K562 (cell line): Measurements from ENCODE around the gene FMNL2. TPM values are rescaled to one million over a fixed set of nuclear protein-coding genes. Genes with fewer than 3 reads are reported as not detected.

Source experiments
- ATAC-seq: fragments of 200-7000 bp; cut with Tn5 transposase; 3 replicates; pipeline ENCODE4 v1.9.1; 2020; ENCODE audit warnings: moderate library complexity
- BruUV-seq: library from RNA; stranded (reverse); fragments of 400-500 nt; replicated peaks from 2 replicates; lab custom pipeline; 2021; lab: Mats Ljungman, UMichigan
- CTCF ChIA-PET: fragments of 300-600 bp; formaldehyde crosslinking; extraction: SDS; loops from one replicate; lab custom pipeline; 2021; ENCODE audit warnings: low intra/inter-chr PET ratio; lab: Yijun Ruan, JAX
- POLR2A ChIA-PET: fragments of 300-600, 350-650 bp; sonication (Branson Sonifier 250); formaldehyde crosslinking; extraction: SDS; loops from one replicate; lab custom pipeline; 2021; ENCODE audit warnings: antibody characterized with exemption, inconsistent platforms; lab: Yijun Ruan, JAX
- DNase-seq, 4 experiments: peaks; one replicate each; pipeline versions ENCODE4 v3.0.0 to v3.0.0-alpha.2; 2011 to 2018; ENCODE audit warnings: low spot score in 3 of 4, mixed read lengths in 3 of 4; ENCODE audit errors: extremely low read depth in 1 of 4
- FAIRE-seq: peaks from 2 replicates; lab custom pipeline; 2011; peaks lifted over from hg19 to GRCh38; lab: Jason Lieb, UNC
- H2AFZ ChIP-seq: 2 replicates; pipeline ENCODE4 v1.6.0; 2011; ENCODE audit warnings: low read depth, low read length, control low read depth, inconsistent platforms
- H3K27ac ChIP-seq: fragments of 200-600 bp; 3 replicates; pipeline ENCODE4 v1.8.0; 2011; ENCODE audit warnings: low read depth, mild to moderate bottlenecking, control low read depth, inconsistent platforms, low read length, moderate library complexity, mixed read lengths; ENCODE audit errors: extremely low read depth
- H3K27me3 ChIP-seq, 2 experiments: fragments of 300-600 bp in 1 of 2; 2 replicates in 1 of 2; 3 replicates in 1 of 2; pipeline versions ENCODE4 v1.6.0 to v1.8.0; 2011; ENCODE audit warnings: inconsistent platforms in 2 of 2, low read length in 2 of 2, mild to moderate bottlenecking in 1 of 2, mixed read lengths in 1 of 2, moderate library complexity in 1 of 2; ENCODE audit not compliant: control insufficient read depth in 2 of 2, insufficient read depth in 2 of 2
- H3K36me3 ChIP-seq: fragments of 300-600 bp; 3 replicates; pipeline ENCODE4 v1.8.0; 2011; ENCODE audit warnings: mild to moderate bottlenecking, low read length, inconsistent platforms; ENCODE audit not compliant: control insufficient read depth, insufficient read depth
- H3K4me1 ChIP-seq, 2 experiments: fragments of 200-600 bp in 1 of 2; replicated peaks in 1 of 2; 2 replicates in 1 of 2; 3 replicates in 1 of 2; pipeline versions ENCODE4 v1.5.1 to v1.8.0; 2011; ENCODE audit warnings: inconsistent platforms in 2 of 2, low read length in 2 of 2, mild to moderate bottlenecking in 1 of 2, mixed read lengths in 1 of 2, moderate library complexity in 1 of 2; ENCODE audit not compliant: control insufficient read depth in 2 of 2, insufficient read depth in 2 of 2
- H3K4me2 ChIP-seq: 2 replicates; pipeline ENCODE4 v1.6.1; 2011; ENCODE audit warnings: low read length, control low read depth, inconsistent platforms, mixed read lengths; ENCODE audit not compliant: insufficient read depth
- H3K4me3 ChIP-seq: fragments of 200-600 bp; sonication (generic), shearing (Covaris generic); 2 replicates; pipeline ENCODE4 v1.5.1; 2016; ENCODE audit warnings: control low read depth, inconsistent platforms
- H3K79me2 ChIP-seq: fragments of 200-600 bp; 3 replicates; pipeline ENCODE4 v1.8.0; 2011; ENCODE audit warnings: low read length, inconsistent platforms; ENCODE audit not compliant: control insufficient read depth, insufficient read depth
- H3K9ac ChIP-seq, 2 experiments: 2 replicates each; pipeline versions ENCODE4 v1.6.0 to v1.6.1; 2011; ENCODE audit warnings: low read depth in 2 of 2, low read length in 2 of 2, control low read depth in 1 of 2, inconsistent platforms in 1 of 2, mild to moderate bottlenecking in 1 of 2, mixed read lengths in 1 of 2; ENCODE audit not compliant: insufficient read depth in 1 of 2
- H3K9me1 ChIP-seq: one replicate; pipeline ENCODE4 v1.6.0; 2011; ENCODE audit warnings: inconsistent platforms, mild to moderate bottlenecking, low read length, moderate library complexity; ENCODE audit not compliant: control insufficient read depth, insufficient read depth
- H3K9me3 ChIP-seq: replicated peaks from 2 replicates; pipeline ENCODE4 v1.5.1; 2011; ENCODE audit warnings: low read depth, low read length, inconsistent platforms; ENCODE audit not compliant: control insufficient read depth, insufficient read depth
- H4K20me1 ChIP-seq: replicated peaks from 2 replicates; pipeline ENCODE4 v1.6.1; 2011; ENCODE audit warnings: low read length, inconsistent platforms, mixed read lengths; ENCODE audit not compliant: control insufficient read depth, insufficient read depth
- CREB3L1 ChIP-seq: fragments of 450-650 bp; IDR thresholded peaks from 2 replicates; pipeline ENCODE4 v1.6.1; 2014; ENCODE audit warnings: low read depth, mild to moderate bottlenecking, moderate library complexity, borderline replicate concordance
- DPF2 ChIP-seq: fragments of 450-650 bp; IDR thresholded peaks from 2 replicates; pipeline ENCODE4 v1.6.1; 2016
- ETS1 ChIP-seq: conservative IDR thresholded peaks from 2 replicates; pipeline ENCODE4 v1.6.1; 2011; ENCODE audit warnings: low read depth, mild to moderate bottlenecking, low read length; ENCODE audit not compliant: control insufficient read depth
- GTF2A2 ChIP-seq: IDR thresholded peaks from 2 replicates; pipeline ENCODE4 v1.6.1; 2016; ENCODE audit warnings: mild to moderate bottlenecking, missing genetic modification characterization, missing compliant biosample characterization
- HDGF ChIP-seq: fragments of 450-650 bp; IDR thresholded peaks from 2 replicates; pipeline ENCODE4 v1.6.1; 2016
- KAT2B ChIP-seq: IDR thresholded peaks from one replicate; pipeline ENCODE4 v1.6.1; 2012; ENCODE audit warnings: low read depth, mild to moderate bottlenecking, control low read depth, inconsistent platforms, low read length, moderate library complexity
- MEF2D ChIP-seq: conservative IDR thresholded peaks from 2 replicates; pipeline ENCODE4 v1.6.1; 2016; ENCODE audit warnings: low read depth, missing genetic modification characterization, missing compliant biosample characterization
- PHTF2 ChIP-seq: fragments of 250-450 bp; sonication (Bioruptor Pico); IDR thresholded peaks from 2 replicates; pipeline ENCODE4 v1.5.0; 2021; ENCODE audit warnings: mild to moderate bottlenecking
- PTTG1 ChIP-seq: fragments of 450-650 bp; IDR thresholded peaks from 2 replicates; pipeline ENCODE4 v1.6.1; 2016; ENCODE audit warnings: low read depth, mild to moderate bottlenecking, missing genetic modification characterization, missing compliant biosample characterization
- RBBP5 ChIP-seq: fragments of 200-600 bp; sonication (generic); IDR thresholded peaks from 2 replicates; pipeline ENCODE4 v1.6.1; 2012; ENCODE audit warnings: borderline replicate concordance, mild to moderate bottlenecking, low read length, control low read depth, inconsistent platforms; ENCODE audit not compliant: insufficient read depth, poor library complexity, severe bottlenecking
- RFX1 ChIP-seq: fragments of 450-650 bp; IDR thresholded peaks from 2 replicates; pipeline ENCODE4 v1.6.1; 2016; ENCODE audit warnings: mild to moderate bottlenecking, moderate library complexity
- RUNX1 ChIP-seq: sonication (generic); IDR thresholded peaks from 2 replicates; pipeline ENCODE4 v1.6.1; 2016; ENCODE audit warnings: antibody characterized with exemption, low read depth
- SMARCE1 ChIP-seq: fragments of 450-650 bp; IDR thresholded peaks from 2 replicates; pipeline ENCODE4 v1.7.1; 2016; ENCODE audit warnings: mild to moderate bottlenecking
- ZC3H4 ChIP-seq: sonication (generic); formaldehyde crosslinking; IDR thresholded peaks from 2 replicates; pipeline ENCODE4 v1.9.0; 2021; ENCODE audit warnings: missing genetic modification reagents, borderline replicate concordance
- ZNF277 ChIP-seq: fragments of 250-450 bp; sonication (Bioruptor Pico); IDR thresholded peaks from 2 replicates; pipeline ENCODE4 v1.8.0; 2022; ENCODE audit warnings: inconsistent platforms, mild to moderate bottlenecking, moderate library complexity, borderline replicate concordance
- ZSCAN32 ChIP-seq: fragments of 450-650 bp; formaldehyde crosslinking; IDR thresholded peaks from 2 replicates; pipeline ENCODE4 v1.4.0; 2020; ENCODE audit warnings: mild to moderate bottlenecking, moderate library complexity
- ZZZ3 ChIP-seq: fragments of 450-650 bp; IDR thresholded peaks from 2 replicates; pipeline ENCODE4 v1.6.1; 2016; ENCODE audit warnings: antibody characterized with exemption, mild to moderate bottlenecking, moderate library complexity
- WGBS: fragments of 100-300 bp; shearing (Covaris generic); methylation state at CpG from one replicate; pipeline ENCODE4 v1.1.6; 2016; ENCODE audit warnings: low coverage, mixed read lengths; ENCODE audit not compliant: insufficient coverage; ENCODE audit errors: missing lambda C conversion rate; 5-methylcytosine and 5-hydroxymethylcytosine counted together
- in situ Hi-C: fragments of 300-500 bp; cut with MboI; formaldehyde crosslinking; loops from 4 replicates; pipeline ENCODE4 v1.15.0; 2018; ENCODE audit warnings: inconsistent platforms, mixed read lengths
- intact Hi-C: fragments of 100-400 bp; cut with micrococcal nuclease; formaldehyde crosslinking; loops from 2 replicates; pipeline ENCODE4 v1.14.2; 2022
- polyA plus RNA-seq, 8 experiments: library from polyadenylated mRNA; depleted of rRNA in 4 of 8; stranded (reverse) in 5 of 8; unstranded in 3 of 8; fragments of >200 nt; fragmentation: Nextera tagmentation in 2 of 8; fragmentation: Illumina TruSeq in 1 of 8; extraction: Ambion mirVana in 2 of 8; extraction: Trizol in 1 of 8; gene quantifications; 2 replicates each; pipeline versions ENCODE4 v1.2.1 to v1.2.3, GENCODE V29; 2011 to 2014; ENCODE audit warnings: inconsistent platforms in 1 of 8, missing spikeins in 1 of 8
- total RNA-seq, 7 experiments: library from RNA; depleted of rRNA in 6 of 7; stranded (reverse); fragments of >200 nt in 6 of 7; fragmentation: Illumina TruSeq in 2 of 7; extraction: Trizol in 2 of 7; gene quantifications; 2 replicates each; pipeline versions ENCODE4 v1.2.1 to v1.2.3, GENCODE V29; 2011 to 2021; ENCODE audit warnings: low replicate concordance in 1 of 7

FMNL2 gene
- total and polyA plus RNA-seq, 9 of the 15 experiments (the other 6 are each of a cell fraction or from before 2014, with no cell fraction given), result 0.15 to 0.49 (median 0.24) TPM; not detected in 1

GRCh38 chr2:152297715-152298114 lies 37.3 kb upstream of the FMNL2 start:
- Histone ChIP-seq H4K20me1 (no peaks in the 10 kb centered on the region; the same call in 1 of the 2 replicates), H3K79me2 (no peaks in the 10 kb centered on the region), H3K27ac (no peak overlapping the region), H2AFZ (no peak overlapping the region), H3K9me1 (no peaks in the 10 kb centered on the region), H3K9ac (no peak overlapping the region), H3K36me3 (no peaks in the 10 kb centered on the region), H3K4me3 (no peak overlapping the region), H3K4me2 (no peak overlapping the region), H3K9me3 (no peaks in the 10 kb centered on the region), H3K4me1 (no peaks in the 10 kb centered on the region), H3K27me3 (no peaks in the 10 kb centered on the region)
- CTCF ChIA-PET, result no interaction called here
- in situ Hi-C loops (no loop called here), intact Hi-C loops (no loop called here)
- no TSS peak for BruUV-seq
- ATAC-seq (no peak), DNase-seq (no peak), FAIRE-seq (no peak)
- TF ChIP-seq HDGF (no peak), ZSCAN32 (no peak), RFX1 (no peak), GTF2A2 (no peak), RBBP5 (no peak), RUNX1 (no peak), PHTF2 (CRISPR knock-in tag) (no peak), DPF2 (no peak), KAT2B (no peak), PTTG1 (tag) (no peak), ZNF277 (CRISPR knock-in tag) (no peak), MEF2D (no peak), CREB3L1 (no peak), ETS1 (no peak), SMARCE1 (no peak), ZC3H4 (no peak), ZZZ3 (no peak)
- POLR2A ChIA-PET, result no interaction called here
- 13% methylated on average over 2 of the region's 2 CpGs for WGBS
